ENCODE measurements around the gene SAMD4B.

GRCh38 chr19:39403331-39404312 is 61.4 kb downstream of the SAMD4B start:
- no peak for TF ChIP-seq CTCF (IDR thresholded peaks at IDR 0.05; ENCODE audit: insufficient read depth, low read length)
- TF ChIP-seq REST (IDR thresholded peaks at IDR 0.05; ENCODE audit: insufficient replicate concordance, low read depth): no peak
- no peak for TF ChIP-seq SPI1 (IDR thresholded peaks at IDR 0.05; ENCODE audit: borderline replicate concordance, low read depth)
- TF ChIP-seq POLR2AphosphoS5 (IDR thresholded peaks at IDR 0.05; ENCODE audit: low read depth): no peak
- no peak for TF ChIP-seq GABPA (IDR thresholded peaks at IDR 0.05; ENCODE audit: low read depth)

Data from HL-60 (cell line).